HL-60/S4 (cell line): Measurements from ENCODE around the gene CROCC2.

Source experiments
- in situ Hi-C: fragments of 300-500 bp; cut with MboI; formaldehyde crosslinking; loops from 2 replicates; pipeline ENCODE4 v1.14.3; 2022; ENCODE audit warnings: low sequenced_read_pairs

CROCC2 gene

DNA sequence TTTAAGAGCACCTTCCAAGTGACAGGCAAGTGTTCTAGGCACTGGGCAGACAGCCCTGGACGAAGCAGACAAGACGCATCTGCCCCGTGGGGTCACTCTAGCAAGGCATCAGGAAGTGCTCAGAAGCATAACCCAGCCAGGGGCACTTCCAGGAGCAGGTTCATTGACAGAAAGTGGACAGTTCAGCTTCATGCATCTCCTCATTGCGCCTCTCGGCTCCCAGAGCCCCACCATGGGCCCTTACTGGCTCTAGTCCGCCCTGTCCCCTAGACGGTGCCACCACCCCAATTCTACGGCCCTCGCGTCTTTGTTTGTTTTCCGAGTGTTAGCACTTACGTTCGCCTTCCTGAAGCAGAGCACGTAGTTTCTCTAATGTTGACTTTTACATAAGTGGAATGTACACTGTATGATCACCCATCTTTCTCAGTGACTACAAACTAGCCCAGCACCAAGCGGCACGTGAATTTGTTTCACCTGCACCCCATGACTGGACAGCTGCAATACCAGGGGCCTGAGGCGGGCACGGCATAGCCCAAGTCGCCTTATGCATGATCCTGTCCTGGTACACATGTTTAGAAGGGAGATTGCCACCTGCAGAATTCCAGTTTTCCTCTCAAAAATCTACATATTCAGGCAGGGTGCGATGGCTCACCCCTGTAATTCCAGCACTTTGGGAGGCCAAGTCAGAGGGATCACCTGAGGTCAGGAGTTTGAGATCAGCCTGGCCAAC is 125.5 kb downstream of the CROCC2 start:
- in situ Hi-C loops: no loop called here

DNA sequence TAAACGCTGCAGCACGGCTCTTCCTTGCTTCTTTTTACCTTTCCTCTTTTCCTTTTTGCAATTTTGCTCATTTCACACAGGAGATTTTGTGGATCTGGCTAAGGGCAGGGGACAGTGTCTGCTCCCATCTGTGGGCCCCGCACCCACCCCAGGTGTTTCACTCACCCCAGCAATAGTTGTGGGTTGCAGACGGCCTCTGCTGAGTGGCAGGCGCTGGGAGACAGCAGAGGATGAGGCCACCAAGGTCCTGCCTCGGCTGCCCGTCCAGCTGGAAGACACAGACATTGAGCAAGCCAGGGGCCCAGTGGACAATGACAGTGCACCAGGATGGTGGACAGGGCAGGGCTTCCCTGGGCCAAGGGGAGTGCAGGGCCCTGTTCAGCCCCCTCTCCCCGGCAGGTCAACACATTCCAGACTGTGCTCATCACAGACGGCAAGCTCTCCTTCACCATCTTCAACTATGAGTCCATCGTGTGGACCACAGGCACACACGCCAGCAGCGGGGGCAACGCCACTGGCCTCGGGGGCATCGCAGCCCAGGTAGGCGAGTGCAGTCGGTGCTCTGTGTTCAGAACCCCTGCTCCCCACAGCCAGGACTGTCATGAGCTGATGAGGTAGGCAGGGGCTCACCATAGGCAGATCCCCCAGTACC is 127.3 kb downstream of the CROCC2 start:
- in situ Hi-C loops: no loop called here

DNA sequence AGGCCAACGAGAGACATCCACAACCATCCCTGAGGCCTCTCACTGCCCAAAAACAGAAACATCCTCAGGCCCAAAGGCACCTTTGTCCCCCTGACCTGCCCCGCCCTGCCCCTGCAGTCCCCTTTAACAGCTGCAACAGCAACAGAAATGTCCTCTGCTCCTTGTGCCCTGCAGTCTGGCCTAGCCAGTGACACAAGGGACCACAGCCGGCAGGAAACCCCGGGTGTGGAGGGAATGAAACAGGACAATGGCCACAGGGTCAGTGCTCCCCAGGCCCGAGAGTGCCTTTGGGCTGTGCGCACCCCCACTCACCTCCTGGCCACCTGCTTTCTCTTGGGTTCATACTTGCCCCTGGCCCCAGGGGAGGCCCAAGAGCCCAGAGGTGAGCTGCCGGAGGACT is 127.9 kb downstream of the CROCC2 start:
- in situ Hi-C loops: no loop called here

DNA sequence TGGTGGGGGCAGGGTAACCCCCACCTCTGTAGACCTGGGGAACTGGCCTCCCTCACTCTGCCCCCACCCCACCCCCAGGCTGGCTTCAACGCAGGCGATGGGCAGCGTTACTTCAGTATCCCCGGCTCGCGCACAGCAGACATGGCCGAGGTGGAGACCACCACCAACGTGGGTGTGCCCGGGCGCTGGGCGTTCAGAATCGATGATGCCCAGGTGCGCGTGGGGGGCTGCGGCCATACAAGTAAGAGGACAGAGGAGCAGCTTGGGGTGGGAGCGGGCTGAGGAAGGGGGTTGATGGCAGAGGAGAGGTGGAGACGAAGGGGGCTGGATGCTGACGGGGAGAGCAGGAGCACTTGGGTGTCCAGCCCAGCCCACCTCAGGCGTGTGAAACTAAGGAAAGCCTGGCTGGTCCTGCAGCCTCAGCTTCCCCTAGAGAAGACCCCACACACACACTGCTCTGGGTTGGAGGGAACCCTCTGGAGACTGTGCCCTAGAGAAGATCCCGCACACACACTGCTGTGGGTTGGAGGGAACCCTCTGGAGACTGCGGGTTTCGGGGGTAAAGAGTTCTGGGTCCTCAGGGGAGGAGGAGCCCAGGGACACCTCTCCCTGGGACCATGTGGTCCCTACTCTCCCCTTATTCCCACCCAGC is 128.5 kb downstream of the CROCC2 start:
- in situ Hi-C loops: no loop called here

DNA sequence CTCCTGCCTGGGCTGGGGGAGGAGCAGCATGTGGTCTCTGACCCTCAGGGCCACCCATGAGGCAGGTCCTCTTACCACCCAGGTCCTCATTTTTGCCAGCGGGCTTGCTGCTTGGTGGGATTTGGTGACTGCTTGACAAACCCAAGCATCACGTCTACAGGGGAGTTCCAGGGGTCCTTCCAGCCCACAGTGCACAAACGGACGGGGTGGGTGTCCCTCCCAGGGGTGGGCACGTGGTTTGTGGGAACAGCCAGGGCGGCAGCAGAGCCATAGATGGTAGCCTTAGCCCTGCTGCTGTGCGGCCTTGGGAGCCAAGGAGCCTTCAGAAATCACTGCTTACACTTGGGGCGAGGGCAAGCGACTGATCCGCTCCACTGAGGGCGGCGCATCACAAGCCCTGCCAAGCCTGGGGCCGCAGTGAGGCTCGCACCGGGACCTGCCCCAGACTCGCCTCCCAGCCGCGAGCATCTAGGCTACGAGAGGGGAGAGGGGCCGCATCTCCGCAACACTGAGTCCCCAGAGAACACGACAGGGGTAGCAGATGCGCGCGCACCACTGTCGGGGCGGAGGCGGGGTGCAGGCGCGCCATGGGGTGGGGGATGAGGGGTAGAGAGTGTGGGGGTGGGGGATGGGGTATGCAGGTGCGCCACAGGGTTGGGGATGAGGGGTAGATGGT is 129.1 kb downstream of the CROCC2 start:
- in situ Hi-C loops: no loop called here

DNA sequence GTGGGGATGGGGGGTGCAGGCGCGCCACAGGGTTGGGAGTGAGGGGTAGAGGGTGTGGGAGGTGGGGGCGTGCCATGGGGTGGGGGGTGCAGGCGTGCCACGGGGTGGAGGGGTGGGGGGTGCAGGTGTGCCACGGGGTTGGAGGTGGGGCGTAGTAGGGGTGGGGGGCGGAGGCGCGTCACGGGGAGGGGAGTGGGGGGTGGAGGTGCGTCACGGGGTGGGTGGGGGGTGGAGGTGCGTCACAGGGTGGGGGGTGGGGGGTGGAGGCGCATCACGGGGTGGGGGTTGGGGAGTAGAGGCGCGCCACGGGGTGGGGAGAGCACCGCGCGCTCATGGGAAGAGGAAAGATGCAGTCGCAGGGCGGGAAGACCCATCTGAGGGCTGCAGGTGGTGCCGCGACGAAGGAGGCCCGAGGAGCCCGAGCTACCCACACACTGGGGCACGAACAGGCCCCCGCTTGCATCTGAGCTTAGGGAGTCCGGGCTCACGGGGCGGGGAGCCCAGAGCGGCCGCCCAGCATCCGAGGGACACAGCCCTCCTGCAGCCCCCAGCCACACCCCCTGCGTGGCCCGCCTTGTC is 129.8 kb downstream of the CROCC2 start:
- in situ Hi-C loops: no loop called here

DNA sequence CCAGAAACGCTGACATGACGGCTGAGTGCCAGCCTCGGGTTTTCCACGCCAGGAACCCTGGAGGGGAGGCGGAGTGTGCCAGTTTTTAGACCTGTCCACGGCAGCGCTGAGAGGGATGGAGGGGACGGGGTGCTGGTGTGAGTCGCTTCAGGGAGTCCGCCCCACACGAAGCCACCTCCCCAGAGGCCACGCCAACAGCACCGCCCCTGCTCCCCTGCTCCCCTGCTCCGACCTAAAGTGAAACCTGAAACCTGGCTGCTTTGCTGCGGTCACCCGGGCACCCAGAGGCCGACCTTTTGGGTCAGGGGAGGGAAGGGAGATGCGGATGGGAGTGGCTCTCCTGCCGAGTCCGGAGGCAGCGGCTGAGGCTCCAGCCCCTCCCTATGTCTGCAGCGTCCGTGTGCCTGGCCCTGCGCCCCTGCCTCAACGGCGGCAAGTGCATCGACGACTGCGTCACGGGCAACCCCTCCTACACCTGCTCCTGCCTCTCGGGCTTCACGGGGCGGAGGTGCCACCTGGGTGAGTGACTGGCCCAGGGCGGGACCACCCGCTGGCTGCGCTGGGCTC is 130.3 kb downstream of the CROCC2 start:
- in situ Hi-C loops: no loop called here

DNA sequence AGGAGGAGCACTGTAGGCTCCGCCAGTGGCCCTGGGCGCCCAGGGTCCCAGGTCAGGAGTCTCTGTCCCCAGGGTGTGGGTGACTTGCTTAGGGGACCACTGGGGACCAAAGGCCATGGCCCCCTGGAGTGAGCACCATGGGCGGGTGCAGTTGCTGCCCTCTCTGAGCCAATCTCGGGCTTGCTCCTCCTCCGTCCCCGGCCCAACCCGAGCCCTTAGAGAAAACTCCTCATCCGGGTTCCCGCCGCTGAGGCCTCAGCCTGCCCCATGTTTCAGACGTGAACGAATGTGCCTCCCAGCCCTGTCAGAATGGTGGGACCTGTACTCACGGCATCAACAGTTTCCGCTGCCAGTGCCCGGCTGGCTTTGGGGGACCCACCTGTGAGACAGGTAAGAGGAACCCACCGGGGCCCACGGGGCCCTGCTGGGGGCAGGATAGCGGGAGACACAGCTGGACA is 130.9 kb downstream of the CROCC2 start:
- in situ Hi-C loops: no loop called here

DNA sequence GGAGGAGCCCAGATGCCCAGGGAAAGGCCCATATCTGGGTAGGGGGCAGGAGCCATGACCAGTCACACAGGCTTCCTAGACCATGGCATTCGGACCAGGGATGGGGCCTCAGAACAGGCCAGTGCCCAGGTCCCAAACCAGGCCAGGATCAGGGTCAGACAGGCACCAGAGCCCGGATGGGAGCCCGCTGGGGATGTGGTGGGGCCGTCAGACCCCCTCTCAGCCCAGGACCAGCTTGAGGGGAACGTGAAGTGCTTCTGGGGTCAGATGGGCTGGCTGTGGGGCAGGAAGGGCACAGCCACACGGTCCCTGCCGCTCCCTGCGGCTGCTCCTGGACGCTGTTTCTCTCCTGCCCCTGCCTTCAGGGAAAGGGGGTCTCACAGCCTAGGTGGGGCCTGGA is 131.4 kb downstream of the CROCC2 start:
- in situ Hi-C loops: no loop called here

DNA sequence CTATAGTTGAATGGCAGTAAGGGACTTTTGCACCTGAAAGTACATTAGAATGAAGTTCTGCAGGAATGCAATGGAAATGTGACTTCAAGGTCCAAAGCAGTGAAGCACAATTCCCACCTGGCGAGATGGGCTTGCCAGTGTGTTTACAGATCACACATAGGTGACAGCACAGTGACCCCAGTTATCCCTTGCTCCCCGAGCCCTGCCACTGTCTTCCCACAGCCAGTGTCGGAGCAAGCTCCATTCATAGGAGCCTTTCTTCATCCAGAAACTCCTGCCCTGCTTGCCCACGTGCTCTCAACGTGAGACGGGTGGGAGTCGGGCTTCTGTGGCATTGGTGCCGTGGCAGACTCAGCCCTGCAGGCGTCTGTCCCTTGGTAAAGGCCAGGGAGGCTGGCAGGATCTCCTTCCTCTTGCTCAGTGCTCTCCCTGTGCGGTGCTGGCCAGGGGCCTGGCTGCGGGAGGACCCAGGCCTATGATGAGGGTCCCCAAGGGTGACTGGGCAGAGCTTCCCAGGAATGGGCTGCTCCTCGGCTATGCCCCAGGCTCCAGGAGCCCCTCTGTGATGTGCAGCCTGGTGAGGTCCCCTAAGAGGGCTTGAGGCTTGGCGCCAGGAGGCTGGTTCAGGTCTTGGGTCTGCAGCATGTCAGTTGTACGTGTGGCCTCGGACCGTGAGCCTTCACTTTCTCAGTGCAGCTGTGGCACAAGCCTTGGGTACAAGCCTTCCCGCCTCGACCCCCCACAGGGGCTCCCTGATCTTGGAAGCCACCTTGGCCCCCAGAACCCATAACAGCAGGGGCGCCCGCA is 132.4 kb downstream of the CROCC2 start:
- in situ Hi-C loops: no loop called here

DNA sequence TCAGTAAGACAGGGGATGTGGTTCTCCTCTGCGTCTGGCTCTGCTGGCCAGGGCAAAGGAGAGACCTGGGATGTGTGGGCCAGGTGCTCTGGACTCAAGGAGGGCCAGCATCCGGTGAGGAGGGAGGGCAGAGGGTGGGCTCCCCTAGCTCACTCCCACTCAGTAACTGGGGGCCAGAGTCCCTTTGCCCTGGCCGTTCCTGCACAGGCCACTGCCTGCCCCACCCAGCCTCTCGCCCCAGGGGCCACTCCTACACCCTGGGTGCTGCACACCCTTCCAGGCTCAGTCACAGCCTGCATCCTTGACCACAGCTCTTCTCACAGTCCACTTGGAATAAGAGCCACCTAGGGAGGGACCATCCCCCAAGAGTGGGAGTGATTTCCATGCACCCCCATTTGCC is 133.3 kb downstream of the CROCC2 start:
- in situ Hi-C loops: no loop called here

DNA sequence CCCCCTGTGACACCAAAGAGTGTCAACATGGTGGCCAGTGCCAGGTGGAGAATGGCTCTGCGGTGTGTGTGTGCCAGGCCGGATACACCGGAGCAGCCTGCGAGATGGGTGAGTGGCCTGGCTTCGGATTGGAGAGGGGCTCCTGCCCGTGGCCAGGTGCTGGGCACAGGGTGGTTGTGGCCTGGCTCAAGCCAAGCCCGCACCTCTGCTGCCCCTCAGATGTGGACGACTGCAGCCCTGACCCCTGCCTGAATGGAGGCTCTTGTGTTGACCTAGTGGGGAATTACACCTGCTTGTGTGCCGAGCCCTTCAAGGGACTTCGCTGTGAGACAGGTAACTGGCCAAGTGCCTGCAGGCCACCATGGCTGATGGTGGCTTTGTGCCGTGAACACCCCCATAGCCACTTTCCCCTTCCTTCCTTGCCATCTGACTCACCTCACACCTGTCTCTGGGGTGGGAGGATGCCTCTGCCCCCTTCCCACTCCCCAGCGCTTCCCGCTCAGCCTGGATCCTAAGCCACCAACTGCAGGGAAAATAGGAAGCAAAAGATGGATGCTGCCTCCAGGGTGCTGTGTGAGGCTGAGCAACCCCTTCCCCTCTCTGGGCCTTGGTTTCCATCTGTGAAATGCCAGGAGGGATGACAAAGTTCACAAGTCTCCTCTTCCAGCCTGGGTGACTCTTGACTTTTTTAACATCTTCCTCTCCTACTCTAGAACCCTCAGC is 134.1 kb downstream of the CROCC2 start:
- in situ Hi-C loops: no loop called here

DNA sequence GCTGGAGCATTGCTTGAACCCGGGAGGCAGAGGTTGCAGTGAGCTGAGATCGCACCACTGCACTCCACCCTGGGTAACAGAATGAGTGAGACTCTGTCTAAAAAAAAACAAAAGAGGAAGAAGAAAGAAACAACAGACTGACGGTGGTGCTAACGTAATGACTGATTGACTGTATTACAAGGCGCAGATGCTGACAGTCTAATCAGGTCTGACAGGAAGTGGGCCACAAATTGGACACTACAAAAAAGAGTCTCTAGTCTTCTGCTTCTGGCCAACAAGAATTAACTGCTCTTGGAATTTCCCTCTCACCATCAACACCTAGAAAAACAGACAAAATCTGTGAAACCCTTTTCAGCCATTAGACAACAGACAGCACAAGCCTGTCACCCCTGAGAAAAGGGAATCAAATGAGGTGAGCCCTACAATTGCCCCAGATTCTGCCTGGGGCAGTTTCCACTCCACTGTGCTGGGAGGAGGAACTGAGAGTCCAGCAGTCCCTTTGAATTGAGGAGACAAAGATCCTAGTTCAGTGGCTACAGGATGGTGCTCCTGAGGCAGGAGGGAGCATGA is 135.5 kb downstream of the CROCC2 start:
- in situ Hi-C loops: no loop called here
